SK-N-SH (cell line): ENCODE results near the gene ZMIZ1. TPM values are rescaled to one million over a fixed set of nuclear protein-coding genes. Genes with fewer than 3 reads are reported as not detected.

ENCODE experiments used
- CTCF ChIA-PET: fragments of 300-600, 350-600 bp; formaldehyde crosslinking; extraction: SDS; loops from one replicate; lab custom pipeline; 2021; lab: Yijun Ruan, JAX
- POLR2A ChIA-PET: fragments of 350-600 bp; sonication (Branson Sonifier 250); formaldehyde crosslinking; extraction: SDS; loops from one replicate; lab custom pipeline; 2020; ENCODE audit warnings: antibody characterized with exemption, inconsistent platforms; lab: Yijun Ruan, JAX
- DNase-seq: peaks from one replicate; pipeline ENCODE4 v3.0.0; 2012
- H2AFZ ChIP-seq: fragments of 200-600 bp; sonication (generic); 2 replicates; pipeline ENCODE4 v1.8.1; 2016; ENCODE audit warnings: antibody characterized with exemption, mild to moderate bottlenecking, low read depth
- H3F3A ChIP-seq: fragments of 200-600 bp; sonication (generic); replicated peaks from 2 replicates; pipeline ENCODE3; 2016; ENCODE audit warnings: antibody characterized with exemption, mild to moderate bottlenecking; ENCODE audit not compliant: insufficient read depth
- H3K27ac ChIP-seq, 2 experiments: fragments of 200-500 bp in 1 of 2; fragments of 200-600 bp in 1 of 2; sonication (Bioruptor generic) in 1 of 2; sonication (generic), shearing (Covaris generic) in 1 of 2; 2 replicates each; pipeline versions ENCODE4 v1.5.1 to v1.6.1; 2014 to 2016; ENCODE audit warnings: low read depth in 2 of 2, inconsistent platforms in 1 of 2, low read length in 1 of 2, mild to moderate bottlenecking in 1 of 2, mixed read lengths in 1 of 2
- H3K27me3 ChIP-seq: fragments of 200-600 bp; sonication (generic), shearing (Covaris generic); 2 replicates; pipeline ENCODE4 v1.6.1; 2016; ENCODE audit warnings: mixed run types; ENCODE audit not compliant: insufficient read depth
- H3K36me3 ChIP-seq, 2 experiments: fragments of 200-500 bp in 1 of 2; fragments of 200-600 bp in 1 of 2; sonication (Bioruptor generic) in 1 of 2; sonication (generic) in 1 of 2; replicated peaks in 1 of 2; 2 replicates each; pipeline versions ENCODE3 to v1.5.1; 2014 to 2016; ENCODE audit warnings: low read length in 1 of 2, mild to moderate bottlenecking in 1 of 2; ENCODE audit not compliant: insufficient read depth in 2 of 2, control insufficient read depth in 1 of 2
- H3K4me1 ChIP-seq, 2 experiments: fragments of 200-500 bp in 1 of 2; fragments of 200-600 bp in 1 of 2; sonication (Bioruptor generic) in 1 of 2; sonication (generic), shearing (Covaris generic) in 1 of 2; 2 replicates each; pipeline versions ENCODE4 v1.5.1 to v1.6.1; 2014 to 2016; ENCODE audit warnings: low read depth in 1 of 2, low read length in 1 of 2, mixed run types in 1 of 2; ENCODE audit not compliant: insufficient read depth in 2 of 2, control insufficient read depth in 1 of 2
- H3K4me2 ChIP-seq: fragments of 200-600 bp; sonication (generic), shearing (Covaris generic); 2 replicates; pipeline ENCODE4 v1.6.1; 2017; ENCODE audit warnings: mixed run types
- H3K4me3 ChIP-seq, 2 experiments: fragments of 200-500 bp in 1 of 2; fragments of 200-600 bp in 1 of 2; sonication (Bioruptor generic) in 1 of 2; sonication (generic), shearing (Covaris generic) in 1 of 2; 2 replicates each; pipeline versions ENCODE4 v1.5.1 to v1.8.1; 2014 to 2016; ENCODE audit warnings: low read depth in 2 of 2, inconsistent platforms in 1 of 2, low read length in 1 of 2, mild to moderate bottlenecking in 1 of 2, mixed read lengths in 1 of 2, moderate library complexity in 1 of 2
- H3K79me2 ChIP-seq: fragments of 200-600 bp; sonication (generic); 2 replicates; pipeline ENCODE4 v1.8.1; 2017; ENCODE audit warnings: mild to moderate bottlenecking; ENCODE audit not compliant: insufficient read depth
- H3K9ac ChIP-seq: fragments of 200-600 bp; sonication (generic); 2 replicates; pipeline ENCODE4 v1.6.1; 2017; ENCODE audit warnings: mixed run types
- H3K9me2 ChIP-seq: fragments of 200-600 bp; sonication (generic); 2 replicates; pipeline ENCODE4 v1.6.1; 2017; ENCODE audit warnings: mixed run types
- H3K9me3 ChIP-seq: fragments of 200-600 bp; sonication (generic); 2 replicates; pipeline ENCODE4 v1.6.1; 2017; ENCODE audit warnings: mixed run types, mild to moderate bottlenecking, moderate library complexity
- H4K20me1 ChIP-seq: fragments of 200-600 bp; sonication (generic); 2 replicates; pipeline ENCODE4 v1.6.1; 2017; ENCODE audit warnings: mild to moderate bottlenecking, mixed run types; ENCODE audit not compliant: insufficient read depth
- CHD2 ChIP-seq: fragments of 150-350 bp; IDR thresholded peaks from 2 replicates; pipeline ENCODE4 v1.6.1; 2018; ENCODE audit warnings: low read length; ENCODE audit not compliant: partially characterized antibody
- CTCF ChIP-seq: fragments of 200-600 bp; sonication (generic); IDR thresholded peaks from 2 replicates; pipeline ENCODE4 v1.6.1; 2017; ENCODE audit warnings: antibody characterized with exemption, mild to moderate bottlenecking, moderate library complexity
- EP300 ChIP-seq, 2 experiments: IDR thresholded peaks; 2 replicates each; pipeline versions ENCODE4 v1.4.0 to v1.6.1; 2012; ENCODE audit warnings: borderline replicate concordance in 1 of 2, low read depth in 1 of 2, low read length in 1 of 2
- EZH2phosphoT487 ChIP-seq: fragments of 200-600 bp; sonication (generic); IDR thresholded peaks from 2 replicates; pipeline ENCODE4 v1.6.1; 2017; ENCODE audit warnings: low read depth, mixed run types, mild to moderate bottlenecking, antibody characterized with exemption, moderate library complexity, borderline replicate concordance
- FOSL2 ChIP-seq: IDR thresholded peaks from 2 replicates; pipeline ENCODE4 v1.4.0; 2012; ENCODE audit warnings: low read depth, mild to moderate bottlenecking, moderate library complexity, borderline replicate concordance
- FOXJ3 ChIP-seq: sonication (generic); formaldehyde crosslinking; IDR thresholded peaks from 2 replicates; pipeline ENCODE4 v1.5.1; 2020; ENCODE audit warnings: mild to moderate bottlenecking, missing genetic modification reagents
- FOXM1 ChIP-seq: IDR thresholded peaks from 2 replicates; pipeline ENCODE4 v1.4.0; 2012; ENCODE audit warnings: low read depth, mild to moderate bottlenecking
- GABPA ChIP-seq: IDR thresholded peaks from 2 replicates; pipeline ENCODE4 v1.4.0; 2012; ENCODE audit warnings: low read depth, mild to moderate bottlenecking
- GATA2 ChIP-seq: sonication (generic); formaldehyde crosslinking; IDR thresholded peaks from 2 replicates; pipeline ENCODE4 v1.5.0; 2020; ENCODE audit warnings: mild to moderate bottlenecking, missing genetic modification reagents
- JUND ChIP-seq: IDR thresholded peaks from 2 replicates; pipeline ENCODE4 v1.4.0; 2012
- MEF2A ChIP-seq: IDR thresholded peaks from 2 replicates; pipeline ENCODE4 v1.4.0; 2012; ENCODE audit warnings: low read depth, borderline replicate concordance
- MXI1 ChIP-seq: IDR thresholded peaks from 2 replicates; pipeline ENCODE4 v1.6.1; 2012; ENCODE audit warnings: mild to moderate bottlenecking, low read depth, low read length, improper control_type of control experiment
- NFIC ChIP-seq: IDR thresholded peaks from 2 replicates; pipeline ENCODE4 v1.4.0; 2012; ENCODE audit warnings: borderline replicate concordance
- NRF1 ChIP-seq: IDR thresholded peaks from 2 replicates; pipeline ENCODE4 v1.6.1; 2012; ENCODE audit warnings: low read depth, mild to moderate bottlenecking, low read length
- PBX3 ChIP-seq: IDR thresholded peaks from 2 replicates; pipeline ENCODE4; 2012
- POLR2AphosphoS5 ChIP-seq: IDR thresholded peaks from 2 replicates; pipeline ENCODE4 v1.6.1; 2012; ENCODE audit warnings: low read depth, low read length
- RAD21 ChIP-seq: IDR thresholded peaks from 2 replicates; pipeline ENCODE4 v1.6.1; 2012; ENCODE audit warnings: mild to moderate bottlenecking, low read length
- RCOR1 ChIP-seq: fragments of 150-350 bp; IDR thresholded peaks from 2 replicates; pipeline ENCODE4 v1.6.1; 2017; ENCODE audit warnings: antibody characterized with exemption, low read length
- RFX5 ChIP-seq: IDR thresholded peaks from 2 replicates; pipeline ENCODE4 v1.6.1; 2012; ENCODE audit warnings: mild to moderate bottlenecking, improper control_type of control experiment, low read length
- RXRA ChIP-seq: IDR thresholded peaks from 2 replicates; pipeline ENCODE4 v1.4.0; 2012; ENCODE audit warnings: low read depth, mild to moderate bottlenecking, borderline replicate concordance
- SIN3A ChIP-seq: IDR thresholded peaks from 2 replicates; pipeline ENCODE4 v1.6.1; 2012; ENCODE audit warnings: low read depth, mild to moderate bottlenecking, low read length, moderate library complexity, borderline replicate concordance
- SMC3 ChIP-seq: IDR thresholded peaks from 2 replicates; pipeline ENCODE4 v1.6.1; 2012; ENCODE audit warnings: low read depth, low read length, improper control_type of control experiment
- TAF1 ChIP-seq: IDR thresholded peaks from 2 replicates; pipeline ENCODE4 v1.6.1; 2012; ENCODE audit warnings: low read depth, mild to moderate bottlenecking, low read length, moderate library complexity, borderline replicate concordance
- USF1 ChIP-seq: IDR thresholded peaks from 2 replicates; pipeline ENCODE4 v1.4.0; 2012; ENCODE audit warnings: low read depth, borderline replicate concordance
- YY1 ChIP-seq: IDR thresholded peaks from 2 replicates; pipeline ENCODE4 v1.4.0; 2012; ENCODE audit warnings: low read depth, mild to moderate bottlenecking
- WGBS: methylation state at CpG from one replicate; pipeline ENCODE4 v1.1.6; 2017; ENCODE audit warnings: low lambda C conversion rate; 5-methylcytosine and 5-hydroxymethylcytosine counted together
- polyA plus RNA-seq, 3 experiments: library from polyadenylated mRNA; depleted of rRNA; stranded (reverse); fragments of >200 nt; gene quantifications; 2 replicates each; pipeline ENCODE4 v1.2.3, GENCODE V29; 2012
- TF ChIP-seq, protein P1 (sequence below): IDR thresholded peaks from 2 replicates; pipeline ENCODE4 v1.4.0; 2012; ENCODE audit warnings: low read depth

The ZMIZ1 gene
- polyA plus RNA-seq, 1 of the 3 experiments (the other 2 are of a cell fraction) = 23.5 TPM

GRCh38 chr10:79070606-79071395, 2.0 kb downstream of the ZMIZ1 start:
- H3K79me2 ChIP-seq = peaks cover 69% of the 10 kb centered on the region
- no peaks in the 10 kb centered on the region for H3K9me3 ChIP-seq
- POLR2A ChIA-PET = interaction anchor here (0.6 to 2.5 kb wide), 11 partner anchors 10 to 775 kb away, joined by 3 to 12 read pairs (median 3); no protein-coding TSS in a partner anchor
- no peaks in the 10 kb centered on the region for H3K9me2 ChIP-seq
- H3K4me2 ChIP-seq = peak overlapping the region; percentile 98
- WGBS = 1% methylated on average over 18 of the region's 32 CpGs
- peak overlapping the region; percentile 93 to 99 for H3K4me3 ChIP-seq
- H3K36me3 ChIP-seq = no peaks in the 10 kb centered on the region
- H3K9ac ChIP-seq = peak overlapping the region; percentile 95
- no peaks in the 10 kb centered on the region for H3K27me3 ChIP-seq
- CTCF ChIA-PET = interaction anchor here (0.6 to 14.5 kb wide), 11 partner anchors 16 to 1024 kb away, joined by 3 to 129 read pairs (median 3); no protein-coding TSS in a partner anchor
- DNase-seq = peak; percentile 80
- peaks cover 7% of the 10 kb centered on the region for H3F3A ChIP-seq
- peaks cover 55% of the 10 kb centered on the region for H4K20me1 ChIP-seq
- peaks cover 19 to 64% of the 10 kb centered on the region in 2 experiments for H3K4me1 ChIP-seq
- no peak overlapping the region for H2AFZ ChIP-seq
- H3K27ac ChIP-seq = peak overlapping the region; percentile 88 to 97
- TF ChIP-seq TAF1 (no peak; the same call in 1 of the 2 replicates), SMC3 (peak; percentile 5; the same call in 1 of the 2 replicates), RCOR1 (peak; percentile 56; the same call in 1 of the 2 replicates), JUND (no peak), RXRA (no peak), CTCF (no peak), FOXJ3 (CRISPR knock-in tag) (no peak), MXI1 (peak; percentile 31), EP300 (IDR thresholded peaks at IDR 0.05; ENCODE audit: borderline replicate concordance in 1 of 2, low read depth in 1 of 2, low read length in 1 of 2) (peak in 1 of 2 experiments; percentile 43; a peak in 1 of 4 replicates), YY1 (no peak), RAD21 (0 out of 2 replicates have a peak, but pooled peaks have one; percentile 19), FOXM1 (no peak), FOSL2 (no peak), RFX5 (no peak), PBX3 (peak; percentile 82), GATA2 (CRISPR knock-in tag) (peak; percentile 35; the same call in 1 of the 2 replicates), EZH2phosphoT487 (no peak), POLR2AphosphoS5 (no peak), SIN3A (0 out of 2 replicates have a peak, but pooled peaks have one; percentile 11), GABPA (no peak), NFIC (peak; percentile 19), MEF2A (no peak), CHD2 (peak; percentile 13), NRF1 (no peak), USF1 (no peak)
- TF ChIP-seq, protein P1, sequence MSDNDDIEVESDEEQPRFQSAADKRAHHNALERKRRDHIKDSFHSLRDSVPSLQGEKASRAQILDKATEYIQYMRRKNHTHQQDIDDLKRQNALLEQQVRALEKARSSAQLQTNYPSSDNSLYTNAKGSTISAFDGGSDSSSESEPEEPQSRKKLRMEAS = peak; percentile 32; the same call in 1 of the 2 replicates
